ENCODE data around the gene EFCAB6.

DNA sequence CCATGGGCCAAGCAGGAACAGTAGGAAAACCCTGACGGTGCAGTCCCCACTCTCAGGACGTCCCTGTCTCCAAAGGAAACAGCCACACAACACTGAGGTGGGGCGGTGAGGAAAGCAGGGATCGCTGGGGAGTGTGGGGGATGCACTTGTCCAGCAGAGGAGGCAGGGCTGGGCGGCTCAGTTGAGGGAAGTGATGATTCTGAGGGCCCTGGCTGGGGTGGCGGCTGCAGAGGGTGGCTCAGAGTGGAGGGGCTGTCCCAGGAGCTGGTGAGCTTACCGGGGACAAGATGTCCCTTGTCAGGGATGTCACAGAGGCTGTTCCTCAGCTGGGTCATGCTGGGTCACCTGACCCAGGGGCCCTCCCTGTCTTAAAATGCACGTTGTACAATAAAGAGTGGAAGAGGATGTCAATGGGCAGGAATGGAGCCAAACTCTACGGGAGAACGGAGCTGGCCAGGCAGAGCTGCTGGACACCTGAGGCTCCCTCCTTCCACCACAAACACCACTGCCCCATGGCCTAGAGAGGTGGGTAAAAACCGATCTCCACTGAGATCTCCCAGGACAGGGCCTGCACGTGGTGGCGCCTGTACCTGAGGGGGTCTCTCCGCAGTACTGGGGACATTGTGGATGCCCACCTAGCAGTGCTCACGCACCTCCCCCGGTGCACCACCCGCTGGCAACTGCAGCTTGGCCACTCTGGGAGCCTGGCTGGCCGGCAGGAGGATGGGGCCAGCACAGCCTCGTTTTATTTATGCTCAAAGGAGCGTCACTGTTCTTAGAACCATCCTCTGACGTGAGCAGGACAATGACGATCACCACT is 9.7 kb upstream of the EFCAB6 start:
- TF ChIP-seq CTCF (IDR thresholded peaks at IDR 0.05; ENCODE audit: low read length) = no peak
- no peak for TF ChIP-seq EZH2 (IDR thresholded peaks at IDR 0.05; ENCODE audit: borderline replicate concordance, low read length)
